Right atrium auricular region (tissue), 2 donors: ENCODE data around the gene SLC19A1. TPM values are rescaled to one million over a fixed set of nuclear protein-coding genes. Genes with fewer than 3 reads are reported as not detected.

Experiments
- DNase-seq: peaks from one replicate; pipeline ENCODE4 v3.0.0-alpha.2; 2019; ENCODE audit warnings: low spot score
- H3K27ac ChIP-seq, 2 donors: fragments of 200-600 bp; sonication (generic); 1 replicate in 1 of 2; 2 replicates in 1 of 2; pipeline ENCODE4 v1.5.1; 2016 to 2019
- H3K27me3 ChIP-seq, 2 donors: fragments of 200-600 bp; sonication (generic); one replicate each; pipeline versions ENCODE4 v1.5.1 to v1.6.0; 2017 to 2019
- H3K36me3 ChIP-seq: fragments of 200-600 bp; sonication (generic); one replicate; pipeline ENCODE4 v1.5.1; 2016
- H3K4me1 ChIP-seq, 2 donors: fragments of 200-600 bp; sonication (generic); one replicate each; pipeline versions ENCODE4 v1.5.1 to v1.6.0; 2017 to 2019
- H3K4me3 ChIP-seq, 2 donors: fragments of 200-600 bp; sonication (generic); 1 replicate in 1 of 2; 2 replicates in 1 of 2; pipeline ENCODE4 v1.5.1; 2017 to 2019; ENCODE audit warnings: mild to moderate bottlenecking in 1 of 2, moderate library complexity in 1 of 2
- H3K9me3 ChIP-seq, 2 donors: fragments of 200-600 bp; sonication (generic); one replicate each; pipeline ENCODE4 v1.5.1; 2019
- CTCF ChIP-seq, 2 donors: fragments of 200-600 bp; sonication (generic); IDR thresholded peaks; one replicate each; pipeline ENCODE4 v1.5.1; 2019; ENCODE audit warnings: antibody characterized with exemption in 2 of 2
- total RNA-seq, 2 donors: library from RNA; depleted of rRNA; stranded (reverse); fragments of >200 nt; gene quantifications; one replicate each; pipeline ENCODE4 v1.1.0, GENCODE V29; 2016

The SLC19A1 gene
- total RNA-seq, 2 donors from 2014 or later: 2.2 to 5.3 TPM

GRCh38 chr21:45555251-45555556 is 13.0 kb upstream of the SLC19A1 start:
- Histone ChIP-seq H3K4me1 (peaks cover 0 to 15% of the 10 kb centered on the region in 2 donors), H3K27me3 (no peaks in the 10 kb centered on the region), H3K27ac (peak overlapping the region; percentile 78 to 94), H3K9me3 (no peaks in the 10 kb centered on the region), H3K36me3 (no peaks in the 10 kb centered on the region), H3K4me3 (peak overlapping the region; percentile 55 to 62)
- no peak for DNase-seq
- no peak for TF ChIP-seq CTCF (IDR thresholded peaks at IDR 0.05)

- H3K4me3 ChIP-seq: peak overlapping the region; percentile 34 to 57
- no peaks in the 10 kb centered on the region for H3K9me3 ChIP-seq
- H3K4me1 ChIP-seq: peaks cover 0 to 15% of the 10 kb centered on the region in 2 donors
- H3K27ac ChIP-seq: peak overlapping the region; percentile 65 to 71
- no peaks in the 10 kb centered on the region for H3K27me3 ChIP-seq
- H3K36me3 ChIP-seq: no peaks in the 10 kb centered on the region
- peak; percentile 85 to 88 for TF ChIP-seq CTCF (IDR thresholded peaks at IDR 0.05)
- peak; percentile 80 for DNase-seq
Observed at GRCh38 chr21:45554477-45555175, 12.4 kb upstream of the SLC19A1 start.

- no peak for DNase-seq
- no peaks in the 10 kb centered on the region for H3K36me3 ChIP-seq
- H3K9me3 ChIP-seq: no peaks in the 10 kb centered on the region
- no peak overlapping the region for H3K4me3 ChIP-seq
- H3K27me3 ChIP-seq: no peaks in the 10 kb centered on the region
- H3K4me1 ChIP-seq: peaks cover 0 to 15% of the 10 kb centered on the region in 2 donors
- TF ChIP-seq CTCF (IDR thresholded peaks at IDR 0.05): no peak
- no peak overlapping the region for H3K27ac ChIP-seq
Observed at GRCh38 chr21:45552696-45553391, 10.6 kb upstream of the SLC19A1 start.

GRCh38 chr21:45551783-45552695 is 9.8 kb upstream of the SLC19A1 start:
- Histone ChIP-seq H3K4me3 (no peak overlapping the region), H3K36me3 (no peaks in the 10 kb centered on the region), H3K27me3 (no peaks in the 10 kb centered on the region), H3K9me3 (no peaks in the 10 kb centered on the region), H3K27ac (no peak overlapping the region), H3K4me1 (peaks cover 0 to 15% of the 10 kb centered on the region in 2 donors)
- no peak for DNase-seq
- no peak for TF ChIP-seq CTCF (IDR thresholded peaks at IDR 0.05)

GRCh38 chr21:45551316-45551715 is 9.1 kb upstream of the SLC19A1 start:
- no peak overlapping the region for H3K27ac ChIP-seq
- H3K4me3 ChIP-seq: no peak overlapping the region
- no peaks in the 10 kb centered on the region for H3K36me3 ChIP-seq
- no peaks in the 10 kb centered on the region for H3K27me3 ChIP-seq
- no peak for TF ChIP-seq CTCF (IDR thresholded peaks at IDR 0.05)
- peaks cover 0 to 15% of the 10 kb centered on the region in 2 donors for H3K4me1 ChIP-seq
- DNase-seq: no peak
- H3K9me3 ChIP-seq: no peaks in the 10 kb centered on the region
